Fibroblast of upper back skin (primary cell): Measurements from ENCODE around the gene CAPN9.
A peak's percentile ranks its signal among the peaks of the same experiment; 100 is the strongest.

Experiments used
- DNase-seq: peaks from one replicate; pipeline ENCODE4 v3.0.0-alpha.2; 2013

Gene CAPN9

GRCh38 chr1:230772457-230773395, 25.5 kb downstream of the CAPN9 start:
- peak; percentile 80 for DNase-seq

GRCh38 chr1:230773396-230774033, 26.3 kb downstream of the CAPN9 start:
- DNase-seq: no peak

GRCh38 chr1:230778916-230779590, 31.9 kb downstream of the CAPN9 start:
- peak; percentile 25 for DNase-seq

- peak; percentile 9 for DNase-seq
Observed at GRCh38 chr1:230781131-230781530, 33.9 kb downstream of the CAPN9 start.

GRCh38 chr1:230781594-230781993, 34.4 kb downstream of the CAPN9 start:
- DNase-seq: peak; percentile 23

- no peak for DNase-seq
Observed at GRCh38 chr1:230784163-230784562, 37.0 kb downstream of the CAPN9 start.

- no peak for DNase-seq
Observed at GRCh38 chr1:230785636-230786384, 38.6 kb downstream of the CAPN9 start.

GRCh38 chr1:230786385-230786753, 39.2 kb downstream of the CAPN9 start:
- DNase-seq: no peak

- DNase-seq: no peak
Observed at GRCh38 chr1:230787471-230787870, 40.3 kb downstream of the CAPN9 start.

GRCh38 chr1:230788561-230789275, 41.5 kb downstream of the CAPN9 start:
- DNase-seq: no peak

- no peak for DNase-seq
Observed at GRCh38 chr1:230790026-230790425, 42.8 kb downstream of the CAPN9 start.

- DNase-seq: no peak
Observed at GRCh38 chr1:230791986-230792564, 44.9 kb downstream of the CAPN9 start.

GRCh38 chr1:230792691-230793462, 45.7 kb downstream of the CAPN9 start:
- DNase-seq: peak; percentile 9

- no peak for DNase-seq
Observed at GRCh38 chr1:230793463-230793745, 46.2 kb downstream of the CAPN9 start.

GRCh38 chr1:230794431-230794830, 47.2 kb downstream of the CAPN9 start:
- DNase-seq: peak; percentile 12

GRCh38 chr1:230794871-230795605, 47.9 kb downstream of the CAPN9 start:
- no peak for DNase-seq

- no peak for DNase-seq
Observed at GRCh38 chr1:230796626-230797025, 49.4 kb downstream of the CAPN9 start.

- no peak for DNase-seq
Observed at GRCh38 chr1:230797376-230797920, 50.3 kb downstream of the CAPN9 start.

- peak; percentile 77 for DNase-seq
Observed at GRCh38 chr1:230797942-230798365, 50.8 kb downstream of the CAPN9 start.

GRCh38 chr1:230798491-230798890, 51.3 kb downstream of the CAPN9 start:
- DNase-seq: no peak
